PFSK-1 (cell line): Measurements from ENCODE around the gene NUDT21.
A peak's percentile ranks its signal among the peaks of the same experiment; 100 is the strongest.

Experiments used
- FOXP2 ChIP-seq: optimal IDR thresholded peaks from 2 replicates; pipeline ENCODE3; 2011; ENCODE audit warnings: borderline replicate concordance, control low read depth, inconsistent platforms; ENCODE audit not compliant: insufficient read depth; ENCODE audit errors: extremely low read length, extremely low read depth
- POLR2AphosphoS5 ChIP-seq: IDR thresholded peaks from 2 replicates; pipeline ENCODE4 v1.6.1; 2012; ENCODE audit warnings: low read depth, mild to moderate bottlenecking, control low read depth, low read length, moderate library complexity
- SIN3A ChIP-seq: IDR thresholded peaks from 2 replicates; pipeline ENCODE4 v1.6.1; 2012; ENCODE audit warnings: mild to moderate bottlenecking, low read length, moderate library complexity, borderline replicate concordance; ENCODE audit not compliant: insufficient read depth
- TAF1 ChIP-seq: IDR thresholded peaks from 2 replicates; pipeline ENCODE4 v1.6.1; 2012; ENCODE audit warnings: low read length, control low read depth, borderline replicate concordance; ENCODE audit not compliant: insufficient read depth
- TF ChIP-seq, protein P1 (sequence below), 2 experiments: IDR thresholded peaks; 2 replicates each; pipeline versions ENCODE4 v1.6.1 to v1.8.0; 2011 to 2012; ENCODE audit warnings: low read depth in 2 of 2, low read length in 2 of 2, control low read depth in 1 of 2, inconsistent platforms in 1 of 2, mild to moderate bottlenecking in 1 of 2, moderate library complexity in 1 of 2; ENCODE audit not compliant: insufficient read depth in 1 of 2

NUDT21 gene

DNA sequence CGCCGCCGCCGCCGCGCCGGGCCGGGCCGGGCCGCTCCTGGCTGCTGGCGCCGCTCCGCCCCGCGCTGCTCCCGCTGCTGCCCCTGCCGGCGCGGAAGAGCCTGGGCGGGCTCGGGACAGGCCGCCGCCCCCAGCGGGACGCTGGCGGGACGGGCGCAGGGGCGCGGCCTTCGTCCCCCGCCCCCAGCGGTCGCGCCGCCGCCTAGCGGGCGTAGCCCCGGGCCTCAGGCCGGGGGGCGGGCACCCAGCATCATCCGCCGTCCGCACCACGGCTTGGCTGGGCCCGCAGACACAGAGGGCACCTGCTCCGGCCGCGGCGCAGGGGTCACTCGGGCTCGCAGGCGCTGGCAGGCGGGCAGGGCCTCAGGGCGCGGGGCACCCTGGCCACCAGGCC, 25.7 kb downstream of the NUDT21 start, which contains the start of gene AMFR:
AMFR (minus strand) TSS at position 107 of the 394 bp plus-strand sequence. CDS start 218 bp downstream, outside the sequence.
- TF ChIP-seq SIN3A: no peak
- peak; percentile 11 for TF ChIP-seq FOXP2
- TF ChIP-seq TAF1: 0 out of 2 replicates have a peak, but pooled peaks have one; percentile 19

DNA sequence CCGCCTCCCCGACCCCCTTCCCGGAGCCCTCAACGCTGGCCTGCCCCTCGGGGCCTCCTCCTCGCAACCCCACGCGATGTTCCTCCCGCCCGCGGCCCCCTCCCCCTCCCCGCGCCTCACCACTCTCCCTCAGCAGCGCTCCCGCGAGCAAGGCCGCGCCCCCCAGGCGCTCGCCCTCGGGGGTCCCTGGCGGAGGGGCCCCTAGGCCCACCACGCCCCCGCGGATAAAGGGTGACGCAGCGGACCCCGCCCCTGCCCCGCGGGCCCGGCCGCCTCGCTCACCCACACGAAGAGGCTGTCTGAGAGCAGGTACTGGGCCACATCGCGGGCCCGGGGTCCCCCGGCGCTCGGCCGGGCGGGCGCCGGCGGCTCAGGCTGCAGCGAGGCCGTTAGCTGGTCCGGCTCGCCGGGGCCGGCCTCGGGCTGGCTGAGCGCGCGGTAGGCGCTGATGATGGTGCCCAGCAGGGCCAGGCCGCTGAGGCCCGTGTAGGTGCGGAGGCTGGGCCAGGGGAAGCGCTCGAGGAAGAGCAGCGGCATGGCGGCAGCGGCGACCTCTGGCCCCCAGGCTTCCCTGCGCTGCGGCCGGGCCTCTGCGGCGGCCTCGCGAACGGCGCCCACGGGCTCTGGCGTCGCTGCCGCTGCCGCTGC, 26.2 kb downstream of the NUDT21 start:
- TF ChIP-seq TAF1: no peak

DNA sequence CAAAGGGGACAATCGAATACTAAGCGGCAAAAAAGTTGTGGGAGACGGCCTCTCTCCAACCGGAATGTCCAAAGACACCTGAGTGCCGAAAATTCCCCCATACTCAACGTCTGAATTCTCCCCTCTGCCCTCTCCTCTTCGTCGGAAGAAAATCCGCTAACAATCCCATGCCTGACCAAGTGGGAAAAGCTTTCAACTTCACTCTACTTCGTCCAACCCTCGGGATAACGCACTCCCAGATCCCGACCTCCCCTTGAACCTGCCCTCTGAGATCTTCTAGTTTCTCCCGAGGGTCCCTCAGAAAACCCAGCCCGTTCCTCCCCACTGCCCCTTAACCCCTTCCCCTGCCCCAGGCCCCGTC, 26.7 kb downstream of the NUDT21 start:
- TF ChIP-seq FOXP2 (no peak), TAF1 (no peak), SIN3A (no peak), POLR2AphosphoS5 (no peak)
- TF ChIP-seq, protein P1, sequence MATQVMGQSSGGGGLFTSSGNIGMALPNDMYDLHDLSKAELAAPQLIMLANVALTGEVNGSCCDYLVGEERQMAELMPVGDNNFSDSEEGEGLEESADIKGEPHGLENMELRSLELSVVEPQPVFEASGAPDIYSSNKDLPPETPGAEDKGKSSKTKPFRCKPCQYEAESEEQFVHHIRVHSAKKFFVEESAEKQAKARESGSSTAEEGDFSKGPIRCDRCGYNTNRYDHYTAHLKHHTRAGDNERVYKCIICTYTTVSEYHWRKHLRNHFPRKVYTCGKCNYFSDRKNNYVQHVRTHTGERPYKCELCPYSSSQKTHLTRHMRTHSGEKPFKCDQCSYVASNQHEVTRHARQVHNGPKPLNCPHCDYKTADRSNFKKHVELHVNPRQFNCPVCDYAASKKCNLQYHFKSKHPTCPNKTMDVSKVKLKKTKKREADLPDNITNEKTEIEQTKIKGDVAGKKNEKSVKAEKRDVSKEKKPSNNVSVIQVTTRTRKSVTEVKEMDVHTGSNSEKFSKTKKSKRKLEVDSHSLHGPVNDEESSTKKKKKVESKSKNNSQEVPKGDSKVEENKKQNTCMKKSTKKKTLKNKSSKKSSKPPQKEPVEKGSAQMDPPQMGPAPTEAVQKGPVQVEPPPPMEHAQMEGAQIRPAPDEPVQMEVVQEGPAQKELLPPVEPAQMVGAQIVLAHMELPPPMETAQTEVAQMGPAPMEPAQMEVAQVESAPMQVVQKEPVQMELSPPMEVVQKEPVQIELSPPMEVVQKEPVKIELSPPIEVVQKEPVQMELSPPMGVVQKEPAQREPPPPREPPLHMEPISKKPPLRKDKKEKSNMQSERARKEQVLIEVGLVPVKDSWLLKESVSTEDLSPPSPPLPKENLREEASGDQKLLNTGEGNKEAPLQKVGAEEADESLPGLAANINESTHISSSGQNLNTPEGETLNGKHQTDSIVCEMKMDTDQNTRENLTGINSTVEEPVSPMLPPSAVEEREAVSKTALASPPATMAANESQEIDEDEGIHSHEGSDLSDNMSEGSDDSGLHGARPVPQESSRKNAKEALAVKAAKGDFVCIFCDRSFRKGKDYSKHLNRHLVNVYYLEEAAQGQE (IDR thresholded peaks at IDR 0.05; ENCODE audit: insufficient read depth in 1 of 2, low read depth in 2 of 2, low read length in 2 of 2): no peak

DNA sequence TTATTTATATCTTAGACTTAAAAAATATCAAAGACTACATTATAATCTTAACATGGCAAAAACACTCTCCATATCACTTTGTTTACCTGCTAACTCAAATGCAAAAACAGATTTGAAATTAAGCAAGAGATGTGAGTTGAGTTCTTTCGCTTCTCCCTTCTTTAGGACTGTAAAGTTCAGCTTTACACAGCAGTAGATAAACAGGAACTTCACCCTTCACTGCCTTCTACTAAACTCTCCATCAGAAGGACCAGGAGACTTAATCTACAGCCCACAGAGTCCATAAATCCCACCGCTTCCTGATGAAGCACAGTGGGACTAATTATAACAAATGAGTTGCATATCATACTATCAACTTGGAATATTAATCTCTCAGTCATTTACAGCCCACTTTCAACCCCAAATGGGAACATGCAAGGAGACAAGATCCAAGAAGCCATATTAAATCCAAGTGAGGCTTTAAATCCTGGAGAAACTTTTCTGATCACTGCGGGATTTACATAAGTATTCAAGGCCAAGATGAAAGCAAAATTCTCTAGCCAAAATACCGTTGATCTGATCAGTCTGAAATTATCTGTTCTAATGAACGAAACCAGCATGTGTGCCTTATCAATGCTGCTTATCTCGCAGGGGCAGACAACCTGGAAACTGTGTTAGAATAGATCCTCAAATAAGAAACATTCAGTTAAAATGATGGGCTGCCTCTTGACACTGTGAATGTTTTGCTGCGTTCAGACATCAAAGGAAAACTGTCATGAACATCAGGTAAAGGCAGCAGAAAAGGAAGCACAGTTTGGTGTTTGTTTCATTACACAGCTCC, 27.3 kb downstream of the NUDT21 start:
- TF ChIP-seq TAF1 (no peak), SIN3A (no peak), FOXP2 (no peak), POLR2AphosphoS5 (no peak)
- TF ChIP-seq, protein P1 (IDR thresholded peaks at IDR 0.05; ENCODE audit: insufficient read depth in 1 of 2, low read depth in 2 of 2, low read length in 2 of 2): no peak

DNA sequence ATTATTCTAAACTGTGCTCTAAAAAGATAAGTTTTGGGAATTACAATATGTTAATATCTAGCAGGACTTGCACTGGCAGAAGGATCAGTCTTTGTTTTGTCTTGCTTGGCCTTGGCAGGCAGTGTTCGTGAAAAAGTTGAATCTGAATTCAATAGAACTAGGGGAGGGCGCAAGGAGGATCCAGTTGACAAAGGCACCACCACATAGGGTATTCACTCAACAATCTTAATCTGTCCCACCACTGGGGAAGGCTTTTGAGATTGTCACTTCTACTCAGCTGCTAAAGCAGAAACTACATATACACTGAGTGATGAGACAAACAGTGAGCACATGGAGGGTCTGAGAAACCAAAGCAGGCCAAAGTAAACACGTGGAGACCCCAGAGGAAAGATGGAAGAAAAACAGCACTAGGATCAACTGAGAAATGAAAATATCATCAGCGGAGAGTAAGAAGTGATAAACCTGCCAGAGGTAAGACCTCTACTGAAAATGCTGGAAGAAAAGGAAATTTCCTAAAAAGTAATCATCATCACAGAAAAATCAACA, 28.2 kb downstream of the NUDT21 start:
- TF ChIP-seq POLR2AphosphoS5 (no peak), FOXP2 (no peak), SIN3A (no peak), TAF1 (no peak)
- TF ChIP-seq, protein P1 (IDR thresholded peaks at IDR 0.05; ENCODE audit: insufficient read depth in 1 of 2, low read depth in 2 of 2, low read length in 2 of 2): no peak
